Cardiac muscle cell (in vitro differentiated cells and primary cell): ENCODE results near the gene DMRTB1. TPM values are rescaled to one million over a fixed set of nuclear protein-coding genes. Genes with fewer than 3 reads are reported as not detected.

Source experiments
- DNase-seq, 2 donors: peaks; one replicate each; pipeline versions ENCODE4 v3.0.0 to v3.0.0-alpha.2; 2010 to 2017; ENCODE audit warnings: low read depth in 1 of 2, low spot score in 1 of 2
- H3K27ac ChIP-seq: fragments of 200-600 bp; sonication (generic); 2 replicates; pipeline ENCODE4 v1.5.1; 2016
- H3K27me3 ChIP-seq: fragments of 200-600 bp; sonication (generic); 2 replicates; pipeline ENCODE4 v1.6.0; 2016; ENCODE audit warnings: control low read depth
- H3K36me3 ChIP-seq: fragments of 200-600 bp; sonication (generic); 2 replicates; pipeline ENCODE4 v1.5.1; 2016; ENCODE audit warnings: control low read depth
- H3K4me1 ChIP-seq: fragments of 200-600 bp; sonication (generic); 2 replicates; pipeline ENCODE4 v1.8.1; 2017; ENCODE audit warnings: low read depth, mild to moderate bottlenecking, mixed run types
- H3K4me3 ChIP-seq: fragments of 200-600 bp; sonication (generic); 2 replicates; pipeline ENCODE4 v1.5.1; 2016; ENCODE audit warnings: mild to moderate bottlenecking
- H3K9me3 ChIP-seq: fragments of 200-600 bp; sonication (generic); 2 replicates; pipeline ENCODE4 v1.5.1; 2017; ENCODE audit warnings: low read depth, mild to moderate bottlenecking, control low read depth
- CTCF ChIP-seq: IDR thresholded peaks from 2 replicates; pipeline ENCODE4 v1.5.1; 2012; ENCODE audit warnings: low read depth, mild to moderate bottlenecking, low read length
- polyA plus RNA-seq: library from polyadenylated mRNA; unstranded; fragments of >200 nt; fragmentation: Nextera tagmentation; extraction: Ambion mirVana; gene quantifications from 2 replicates; pipeline ENCODE4 v1.2.1, GENCODE V29; 2016
- total RNA-seq: library from RNA; depleted of rRNA; stranded (reverse); fragments of >200 nt; gene quantifications from 2 replicates; pipeline ENCODE4 v1.2.3, GENCODE V29; 2016

Gene DMRTB1
- total and polyA plus RNA-seq, 2 experiments from 2014 or later: not detected

- peak; percentile 94 for TF ChIP-seq CTCF
- Histone ChIP-seq H3K27me3 (peaks cover 8% of the 10 kb centered on the region), H3K4me3 (no peak overlapping the region), H3K27ac (no peak overlapping the region), H3K9me3 (no peaks in the 10 kb centered on the region), H3K36me3 (no peaks in the 10 kb centered on the region), H3K4me1 (no peaks in the 10 kb centered on the region)
- peak; percentile 89 to 93 for DNase-seq
Measured at GRCh38 chr1:53485478-53486394, 26.5 kb downstream of the DMRTB1 start.

GRCh38 chr1:53486395-53487026, 27.3 kb downstream of the DMRTB1 start:
- DNase-seq: no peak
- Histone ChIP-seq H3K27me3 (peaks cover 8% of the 10 kb centered on the region), H3K9me3 (no peaks in the 10 kb centered on the region), H3K4me3 (no peak overlapping the region), H3K27ac (no peak overlapping the region), H3K4me1 (no peaks in the 10 kb centered on the region), H3K36me3 (no peaks in the 10 kb centered on the region)
- no peak for TF ChIP-seq CTCF

DNA sequence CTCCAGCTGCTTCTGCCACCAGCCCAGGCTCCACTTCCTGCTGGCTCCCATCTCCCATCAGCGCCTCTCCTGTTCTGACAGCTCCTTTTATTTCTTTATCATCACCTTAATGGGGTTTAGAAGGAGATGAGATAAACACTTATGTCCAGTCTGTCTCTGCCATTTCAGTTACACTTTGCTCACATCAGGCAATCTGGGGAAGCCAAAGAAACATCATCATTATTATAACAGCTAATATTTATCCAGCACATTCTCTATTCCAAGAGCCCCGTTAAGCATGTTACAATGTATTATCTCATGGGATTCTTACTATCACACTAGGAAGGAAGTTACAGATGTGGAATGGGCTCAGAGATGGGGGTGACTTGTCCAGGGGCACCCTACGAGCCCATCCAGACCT, 31.2 kb downstream of the DMRTB1 start:
- no peak overlapping the region for H3K4me3 ChIP-seq
- peaks cover 5% of the 10 kb centered on the region for H3K27me3 ChIP-seq
- TF ChIP-seq CTCF: no peak
- no peak overlapping the region for H3K27ac ChIP-seq
- no peaks in the 10 kb centered on the region for H3K4me1 ChIP-seq
- DNase-seq: no peak
- H3K36me3 ChIP-seq: no peaks in the 10 kb centered on the region
- H3K9me3 ChIP-seq: no peaks in the 10 kb centered on the region

- peaks cover 5% of the 10 kb centered on the region for H3K4me1 ChIP-seq
- no peaks in the 10 kb centered on the region for H3K27me3 ChIP-seq
- peak in 1 of 2 donors; percentile 27 for DNase-seq
- no peak for TF ChIP-seq CTCF
- H3K36me3 ChIP-seq: no peaks in the 10 kb centered on the region
- no peak overlapping the region for H3K4me3 ChIP-seq
- no peaks in the 10 kb centered on the region for H3K9me3 ChIP-seq
- H3K27ac ChIP-seq: no peak overlapping the region
Measured at GRCh38 chr1:53495633-53496345, 36.6 kb downstream of the DMRTB1 start.

DNA sequence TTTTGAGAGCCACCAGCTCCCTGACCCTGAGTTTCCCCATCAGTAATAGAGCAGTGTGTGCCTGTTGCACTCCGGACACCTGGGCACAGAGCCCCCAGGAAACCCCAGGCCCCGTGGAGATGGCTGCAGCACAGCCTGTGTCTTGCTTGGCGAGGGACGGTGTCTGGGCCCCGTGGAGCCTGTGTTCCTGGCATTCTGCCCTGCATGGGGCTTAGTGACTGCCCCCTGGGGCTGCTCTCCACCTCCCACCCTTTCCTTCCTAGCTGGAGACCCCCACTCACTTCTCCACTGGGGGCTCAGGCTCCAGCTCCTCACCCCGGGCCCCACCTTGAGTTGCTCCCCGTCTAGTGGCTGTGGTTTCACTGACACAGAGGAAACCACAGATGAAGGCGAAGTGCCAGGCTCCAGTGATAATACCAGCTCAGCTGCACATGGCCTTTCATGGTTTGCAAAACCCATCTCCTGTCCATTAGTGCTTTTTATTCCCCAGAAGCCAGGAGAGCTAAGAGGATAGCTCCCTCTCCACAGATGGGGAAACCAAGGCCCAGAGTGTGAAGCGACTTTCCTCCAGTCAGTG, 39.4 kb downstream of the DMRTB1 start:
- no peak overlapping the region for H3K4me3 ChIP-seq
- H3K27me3 ChIP-seq: no peaks in the 10 kb centered on the region
- no peaks in the 10 kb centered on the region for H3K9me3 ChIP-seq
- no peak overlapping the region for H3K27ac ChIP-seq
- no peaks in the 10 kb centered on the region for H3K36me3 ChIP-seq
- no peak for TF ChIP-seq CTCF
- peak in 1 of 2 donors; percentile 65 for DNase-seq
- peaks cover 12% of the 10 kb centered on the region for H3K4me1 ChIP-seq
